HG03565 (cell line): Measurements from ENCODE around the gene MSL3.

ENCODE experiments used
- ATAC-seq: cut with Tn5 transposase; IDR thresholded peaks from one replicate; pipeline ENCODE4 v1.9.1; 2021; ENCODE audit warnings: mild to moderate bottlenecking, moderate library complexity; ENCODE audit not compliant: unreplicated experiment

MSL3 gene

GRCh38 chrX:11759172-11759460, 1.1 kb downstream of the MSL3 start:
- ATAC-seq = no peak

GRCh38 chrX:11759461-11760311, 1.6 kb downstream of the MSL3 start:
- ATAC-seq = peak; percentile 70

GRCh38 chrX:11760958-11761357, 2.9 kb downstream of the MSL3 start:
- ATAC-seq = no peak

- ATAC-seq = no peak
Measured at GRCh38 chrX:11764602-11765067, 6.6 kb downstream of the MSL3 start.

GRCh38 chrX:11765449-11765848, 7.4 kb downstream of the MSL3 start:
- ATAC-seq = no peak

GRCh38 chrX:11766487-11766886, 8.4 kb downstream of the MSL3 start:
- ATAC-seq = no peak

GRCh38 chrX:11768039-11768438, 10.0 kb downstream of the MSL3 start:
- peak; percentile 55 for ATAC-seq

GRCh38 chrX:11770320-11770719, 12.3 kb downstream of the MSL3 start:
- ATAC-seq = peak; percentile 65

GRCh38 chrX:11778230-11778629, 20.2 kb downstream of the MSL3 start:
- no peak for ATAC-seq

GRCh38 chrX:11781133-11781532, 23.1 kb downstream of the MSL3 start:
- no peak for ATAC-seq

GRCh38 chrX:11781734-11782370, 23.8 kb downstream of the MSL3 start:
- no peak for ATAC-seq

- ATAC-seq = no peak
Measured at GRCh38 chrX:11784543-11784942, 26.5 kb downstream of the MSL3 start.

GRCh38 chrX:11786862-11787261, 28.8 kb downstream of the MSL3 start:
- no peak for ATAC-seq

GRCh38 chrX:11787564-11787963, 29.5 kb downstream of the MSL3 start:
- no peak for ATAC-seq

- ATAC-seq = peak; percentile 37
Measured at GRCh38 chrX:11789809-11790208, 31.8 kb downstream of the MSL3 start.

GRCh38 chrX:11791090-11791489, 33.1 kb downstream of the MSL3 start:
- ATAC-seq = no peak

- no peak for ATAC-seq
Measured at GRCh38 chrX:11791537-11791936, 33.5 kb downstream of the MSL3 start.

- peak; percentile 79 for ATAC-seq
Measured at GRCh38 chrX:11792461-11793421, 34.7 kb downstream of the MSL3 start.

GRCh38 chrX:11793734-11794133, 35.7 kb downstream of the MSL3 start:
- ATAC-seq = no peak

GRCh38 chrX:11813341-11813740, 55.3 kb downstream of the MSL3 start:
- ATAC-seq = no peak
